Mucosa of descending colon (tissue), 3 donors: ENCODE measurements around the gene CACNA1C. TPM values are rescaled to one million over a fixed set of nuclear protein-coding genes. Genes with fewer than 3 reads are reported as not detected.

Source experiments
- ATAC-seq: fragments of 200-7000 bp; cut with Tn5 transposase; one replicate; pipeline ENCODE4 v1.9.1; 2020; ENCODE audit warnings: mild to moderate bottlenecking, moderate library complexity
- DNase-seq, 3 donors: peaks; one replicate each; pipeline ENCODE4 v3.0.0-alpha.2; 2020
- H3K36me3 ChIP-seq: fragments of 200-600 bp; one replicate; pipeline ENCODE4 v1.8.0; 2021; ENCODE audit warnings: low read depth, mild to moderate bottlenecking
- H3K4me1 ChIP-seq: fragments of 200-600 bp; one replicate; pipeline ENCODE4 v1.8.0; 2021; ENCODE audit warnings: low read depth, mild to moderate bottlenecking
- H3K4me3 ChIP-seq: fragments of 200-600 bp; one replicate; pipeline ENCODE4 v1.8.0; 2021; ENCODE audit warnings: mild to moderate bottlenecking
- H3K9me3 ChIP-seq: fragments of 200-600 bp; one replicate; pipeline ENCODE4 v1.8.0; 2021; ENCODE audit warnings: mild to moderate bottlenecking
- CTCF ChIP-seq: fragments of 200-600 bp; IDR thresholded peaks from one replicate; pipeline ENCODE4 v1.8.0; 2022; ENCODE audit warnings: antibody characterized with exemption, mild to moderate bottlenecking
- intact Hi-C, 2 donors: fragments of 100-400 bp; cut with DNase I in 1 of 2; cut with micrococcal nuclease in 1 of 2; formaldehyde crosslinking; loops; one replicate each; pipeline versions ENCODE4 v1.11.0 to v1.11.1; 2022; cut with DNase I, micrococcal nuclease
- total RNA-seq, 3 donors: library from RNA; stranded (reverse); fragmentation: NEBNext Ultra II Directional in 2 of 3; extraction: Animal tissue kit (Norgen Biotek cat#: 25700) in 2 of 3; gene quantifications; one replicate each; pipeline versions ENCODE4 v1.2.1 to v1.2.4, GENCODE V29; 2021 to 2023
- donor health status: DM: no; HTN: no; CAD: no; lungs with moderate emphysema.
- donor health status: DM: no; HTN: no; CAD: no.
- donor health status: DM: no; HTN: yes; CAD: no.

Gene CACNA1C
- total RNA-seq, 3 donors from 2014 or later = 5.5 to 89.4 (median 9.2) TPM

- H3K4me1 ChIP-seq = no peaks in the 10 kb centered on the region
- intact Hi-C loops = no loop called here
These were observed 483.9 kb downstream of the CACNA1C start for GRCh38 chr12:2536724-2537123.

GRCh38 chr12:2537868-2538541, 485.2 kb downstream of the CACNA1C start:
- ATAC-seq (peak; percentile 69), DNase-seq (peak in 1 of 3 donors; percentile 47)
- no peaks in the 10 kb centered on the region for H3K9me3 ChIP-seq

More at GRCh38 chr12:2536724-2537123, 483.9 kb downstream of the CACNA1C start:
- Histone ChIP-seq H3K9me3 (no peaks in the 10 kb centered on the region), H3K36me3 (no peaks in the 10 kb centered on the region), H3K4me3 (no peak overlapping the region)
- no peak for DNase-seq
- no peak for ATAC-seq
- TF ChIP-seq CTCF = no peak

GRCh38 chr12:2539938-2540337, 487.2 kb downstream of the CACNA1C start:
- Histone ChIP-seq H3K9me3 (no peaks in the 10 kb centered on the region), H3K4me3 (no peak overlapping the region), H3K4me1 (no peaks in the 10 kb centered on the region), H3K36me3 (no peaks in the 10 kb centered on the region)
- no peak for ATAC-seq
- DNase-seq = no peak
- TF ChIP-seq CTCF = no peak
- intact Hi-C loops = no loop called here

More at GRCh38 chr12:2537868-2538541, 485.2 kb downstream of the CACNA1C start:
- intact Hi-C loops = no loop called here
- Histone ChIP-seq H3K36me3 (no peaks in the 10 kb centered on the region), H3K4me1 (no peaks in the 10 kb centered on the region), H3K4me3 (no peak overlapping the region)
- TF ChIP-seq CTCF = no peak

- no peak overlapping the region for H3K4me3 ChIP-seq
- no peaks in the 10 kb centered on the region for H3K4me1 ChIP-seq
- intact Hi-C loops = no loop called here
- H3K9me3 ChIP-seq = no peaks in the 10 kb centered on the region
- DNase-seq = no peak
- ATAC-seq = no peak
- TF ChIP-seq CTCF = no peak
- H3K36me3 ChIP-seq = no peaks in the 10 kb centered on the region
These were observed 487.8 kb downstream of the CACNA1C start for GRCh38 chr12:2540535-2540941.

GRCh38 chr12:2541631-2542204, 488.9 kb downstream of the CACNA1C start:
- Histone ChIP-seq H3K36me3 (no peaks in the 10 kb centered on the region), H3K9me3 (no peaks in the 10 kb centered on the region), H3K4me1 (no peaks in the 10 kb centered on the region), H3K4me3 (no peak overlapping the region)
- no peak for TF ChIP-seq CTCF
- DNase-seq = no peak
- no peak for ATAC-seq
- intact Hi-C loops = no loop called here
